GM12878 (cell line): Measurements from ENCODE around the gene CFAP57. TPM values are rescaled to one million over a fixed set of nuclear protein-coding genes. Genes with fewer than 3 reads are reported as not detected.

Source experiments
- ATAC-seq: fragments of 200-7000 bp; cut with Tn5 transposase; 3 replicates; pipeline ENCODE4 v1.9.1; 2020; ENCODE audit warnings: mild to moderate bottlenecking, moderate library complexity
- BruUV-seq: library from RNA; stranded (reverse); fragments of 400-500 nt; replicated peaks from 2 replicates; lab custom pipeline; 2021; lab: Mats Ljungman, UMichigan
- CTCF ChIA-PET: fragments of 300-600 bp; sonication (Branson Sonifier 250); formaldehyde crosslinking; extraction: SDS; loops from one replicate; lab custom pipeline; 2021; ENCODE audit warnings: inconsistent platforms; lab: Yijun Ruan, JAX
- POLR2A ChIA-PET: fragments of 350-600 bp; formaldehyde crosslinking; extraction: SDS; loops from one replicate; lab custom pipeline; 2021; ENCODE audit warnings: inconsistent platforms; lab: Charles Lee
- RAD21 ChIA-PET: fragments of 300-600 bp; sonication (Branson Sonifier 250); formaldehyde crosslinking; loops from one replicate; lab custom pipeline; 2023; ENCODE audit warnings: antibody characterized with exemption; ENCODE audit not compliant: unreplicated experiment; lab: Charles Lee
- SMC1A ChIA-PET: fragments of 300-600 bp; sonication (Branson Sonifier 250); formaldehyde crosslinking; loops from one replicate; lab custom pipeline; 2023; ENCODE audit not compliant: unreplicated experiment, uncharacterized antibody; lab: Charles Lee
- DNase-seq: peaks from one replicate; pipeline ENCODE4 v3.0.0-alpha.2; 2011; ENCODE audit warnings: low read depth, low spot score
- FAIRE-seq: peaks from 3 replicates; lab custom pipeline; 2011; peaks lifted over from hg19 to GRCh38; lab: Jason Lieb, UNC
- H2AFZ ChIP-seq: 2 replicates; pipeline ENCODE4 v1.6.0; 2011; ENCODE audit warnings: low read depth, low read length, control low read depth; ENCODE audit not compliant: control insufficient read depth
- H3K27ac ChIP-seq: 2 replicates; pipeline ENCODE4 v1.5.1; 2011; ENCODE audit warnings: control low read depth; ENCODE audit not compliant: control insufficient read depth, insufficient read depth
- H3K27me3 ChIP-seq, 2 experiments: replicated peaks in 1 of 2; 2 replicates each; pipeline versions ENCODE4 v1.6.0 to v1.6.1; 2011; ENCODE audit warnings: low read length in 1 of 2; ENCODE audit not compliant: control insufficient read depth in 2 of 2, insufficient read depth in 2 of 2
- H3K36me3 ChIP-seq, 2 experiments: 2 replicates each; pipeline ENCODE4 v1.5.1; 2011; ENCODE audit warnings: low read length in 1 of 2; ENCODE audit not compliant: control insufficient read depth in 2 of 2, insufficient read depth in 2 of 2
- H3K4me1 ChIP-seq: 2 replicates; pipeline ENCODE4 v1.6.1; 2011; ENCODE audit warnings: mild to moderate bottlenecking, low read length, moderate library complexity, mixed read lengths; ENCODE audit not compliant: control insufficient read depth, insufficient read depth
- H3K4me2 ChIP-seq: 2 replicates; pipeline ENCODE4 v1.6.0; 2011; ENCODE audit warnings: control low read depth; ENCODE audit not compliant: control insufficient read depth, insufficient read depth
- H3K4me3 ChIP-seq: fragments of 200-600 bp; sonication (generic); 2 replicates; pipeline ENCODE4 v1.5.1; 2016
- H3K79me2 ChIP-seq: 2 replicates; pipeline ENCODE4 v1.6.0; 2011; ENCODE audit warnings: low read length; ENCODE audit not compliant: control insufficient read depth, insufficient read depth
- H3K9ac ChIP-seq: 2 replicates; pipeline ENCODE4 v1.8.0; 2011; ENCODE audit warnings: low read length, control low read depth, mixed read lengths; ENCODE audit not compliant: control insufficient read depth, insufficient read depth
- H3K9me3 ChIP-seq: replicated peaks from 3 replicates; pipeline ENCODE4 v1.5.1; 2011; ENCODE audit warnings: mild to moderate bottlenecking, low read length; ENCODE audit not compliant: control insufficient read depth, insufficient read depth
- H4K20me1 ChIP-seq: 2 replicates; pipeline ENCODE4 v1.6.0; 2011; ENCODE audit not compliant: control insufficient read depth, insufficient read depth
- BRCA1 ChIP-seq: IDR thresholded peaks from 2 replicates; pipeline ENCODE4 v1.6.1; 2011; ENCODE audit warnings: low read depth, low read length, improper control_type of control experiment
- ETV6 ChIP-seq, 2 experiments: fragments of 450-650 bp in 1 of 2; IDR thresholded peaks in 1 of 2; conservative IDR thresholded peaks in 1 of 2; 2 replicates each; pipeline ENCODE4 v1.6.1; 2014; ENCODE audit warnings: antibody characterized with exemption in 1 of 2, borderline replicate concordance in 1 of 2, low read depth in 1 of 2, mild to moderate bottlenecking in 1 of 2, moderate library complexity in 1 of 2
- HDGF ChIP-seq: fragments of 450-650 bp; IDR thresholded peaks from 2 replicates; pipeline ENCODE4 v1.6.1; 2016; ENCODE audit warnings: antibody characterized with exemption
- IKZF2 ChIP-seq, 2 experiments: fragments of 450-650 bp; IDR thresholded peaks; 2 replicates each; pipeline ENCODE4 v1.6.1; 2017; ENCODE audit warnings: mild to moderate bottlenecking in 2 of 2, moderate library complexity in 2 of 2
- NFXL1 ChIP-seq: fragments of 450-650 bp; IDR thresholded peaks from 2 replicates; pipeline ENCODE4 v1.6.1; 2017; ENCODE audit warnings: antibody characterized with exemption, mild to moderate bottlenecking, borderline replicate concordance
- PBX3 ChIP-seq: IDR thresholded peaks from 2 replicates; pipeline ENCODE4 v1.6.1; 2011; ENCODE audit warnings: mild to moderate bottlenecking, low read depth, low read length, moderate library complexity; ENCODE audit not compliant: insufficient replicate concordance
- SREBF1 ChIP-seq: IDR thresholded peaks from 2 replicates; pipeline ENCODE4 v1.6.1; 2012; ENCODE audit warnings: mild to moderate bottlenecking, low read length
- SUPT20H ChIP-seq: IDR thresholded peaks from 2 replicates; pipeline ENCODE4 v1.6.1; 2011; ENCODE audit warnings: low read depth, mild to moderate bottlenecking, low read length, moderate library complexity, borderline replicate concordance; ENCODE audit not compliant: control insufficient read depth
- WGBS: methylation state at CpG from one replicate; pipeline ENCODE4 v1.1.6; 2016; ENCODE audit warnings: low lambda C conversion rate; ENCODE audit not compliant: insufficient replicate concordance, insufficient coverage; ENCODE audit errors: missing lambda C conversion rate; 5-methylcytosine and 5-hydroxymethylcytosine counted together
- in situ Hi-C: fragments of 300-500 bp; cut with MboI; formaldehyde crosslinking; loops from 9 replicates; pipeline ENCODE4 v1.14.3; 2018; ENCODE audit warnings: mixed read lengths
- intact Hi-C: fragments of 100-400 bp; cut with micrococcal nuclease; formaldehyde crosslinking; loops from one replicate; pipeline ENCODE4 v1.14.2; 2022; ENCODE audit not compliant: unreplicated experiment
- polyA plus RNA-seq, 11 experiments: library from polyadenylated mRNA; depleted of rRNA in 4 of 11; unstranded in 6 of 11; stranded (reverse) in 5 of 11; fragments of >200 nt; fragmentation: Nextera tagmentation in 4 of 11; fragmentation: Illumina TruSeq in 1 of 11; extraction: Ambion mirVana in 4 of 11; extraction: Trizol in 1 of 11; gene quantifications; 1 replicate in 1 of 11; 2 replicates in 10 of 11; pipeline versions ENCODE4 v1.2.1 to v1.2.3, GENCODE V29; 2011 to 2016; ENCODE audit warnings: inconsistent platforms in 2 of 11, missing spikeins in 2 of 11, low read depth in 1 of 11
- total RNA-seq, 4 experiments: library from RNA; depleted of rRNA in 3 of 4; stranded (reverse); fragments of >200 nt in 3 of 4; fragmentation: Illumina TruSeq in 1 of 4; extraction: Trizol in 1 of 4; gene quantifications; 2 replicates each; pipeline versions ENCODE4 v1.2.1 to v1.2.3, GENCODE V29; 2013 to 2021

Gene CFAP57
- total and polyA plus RNA-seq, 10 of the 15 experiments (the other 5 are each of a cell fraction or from before 2014, with no cell fraction given): 0.45 to 4.8 (median 1.3) TPM

- POLR2A ChIA-PET: no interaction called here
- CTCF ChIA-PET: no interaction called here
- RAD21 ChIA-PET: no interaction called here
Observed at GRCh38 chr1:43246466-43247213, 74.5 kb downstream of the CFAP57 start.

More at GRCh38 chr1:43246466-43247213, 74.5 kb downstream of the CFAP57 start:
- in situ Hi-C loops: no loop called here
- no peak overlapping the region for H3K4me2 ChIP-seq
- DNase-seq (no peak), FAIRE-seq (no peak), ATAC-seq (no peak)
- H3K27ac ChIP-seq: no peak overlapping the region
- intact Hi-C loops: no loop called here
- SMC1A ChIA-PET: no interaction called here
- WGBS: 85% methylated on average over 4 of the region's 4 CpGs
- H3K4me3 ChIP-seq: no peak overlapping the region
- BruUV-seq: no TSS peak
- H3K27me3 ChIP-seq: no peaks in the 10 kb centered on the region
- no peaks in the 10 kb centered on the region; the same call in 2 of the 3 replicates for H3K9me3 ChIP-seq
- H4K20me1 ChIP-seq: no peaks in the 10 kb centered on the region
- TF ChIP-seq NFXL1: no peak
- TF ChIP-seq SUPT20H: no peak
- TF ChIP-seq ETV6 (conservative IDR thresholded peaks at IDR 0.05 in 1 of 2, IDR thresholded peaks at IDR 0.05 in 1 of 2; ENCODE audit: borderline replicate concordance in 1 of 2, low read depth in 1 of 2): no peak
- TF ChIP-seq BRCA1: no peak
- TF ChIP-seq PBX3: no peak
- no peak for TF ChIP-seq IKZF2 (IDR thresholded peaks at IDR 0.05)
- no peak for TF ChIP-seq HDGF
- TF ChIP-seq SREBF1: no peak
- no peaks in the 10 kb centered on the region for H3K36me3 ChIP-seq
- H3K79me2 ChIP-seq: no peaks in the 10 kb centered on the region
- H3K4me1 ChIP-seq: no peaks in the 10 kb centered on the region
- H2AFZ ChIP-seq: no peak overlapping the region
- no peak overlapping the region for H3K9ac ChIP-seq
